Heart right ventricle (tissue), 16 donors: ENCODE measurements around the gene OR1K1. TPM values are rescaled to one million over a fixed set of nuclear protein-coding genes. Genes with fewer than 3 reads are reported as not detected.

Source experiments
- ATAC-seq, 8 donors: fragments of 200-7000 bp; cut with Tn5 transposase; one replicate each; pipeline ENCODE4 v1.9.1; 2020; ENCODE audit warnings: mild to moderate bottlenecking in 8 of 8, moderate library complexity in 8 of 8, moderate number of reproducible peaks in 1 of 8
- DNase-seq, 2 donors: peaks; one replicate each; pipeline ENCODE4 v3.0.0-alpha.2; 2020
- H3K27ac ChIP-seq, 10 donors: fragments of 200-600 bp; sonication (generic) in 2 of 10; one replicate each; pipeline versions ENCODE4 v1.5.0 to v1.8.0; 2020 to 2022; ENCODE audit warnings: mild to moderate bottlenecking in 3 of 10
- H3K27me3 ChIP-seq, 7 donors: fragments of 200-600 bp; one replicate each; pipeline ENCODE4 v1.8.0; 2021 to 2022; ENCODE audit warnings: mild to moderate bottlenecking in 2 of 7
- H3K36me3 ChIP-seq, 9 donors: fragments of 200-600 bp; sonication (generic) in 1 of 9; one replicate each; pipeline versions ENCODE4 v1.5.0 to v1.8.0; 2020 to 2022; ENCODE audit warnings: mild to moderate bottlenecking in 2 of 9
- H3K4me1 ChIP-seq, 9 donors: fragments of 200-600 bp; sonication (generic) in 1 of 9; one replicate each; pipeline versions ENCODE4 v1.5.0 to v1.8.0; 2020 to 2022; ENCODE audit warnings: mild to moderate bottlenecking in 4 of 9
- H3K4me3 ChIP-seq, 10 donors: fragments of 200-600 bp; sonication (generic) in 2 of 10; one replicate each; pipeline versions ENCODE4 v1.5.0 to v1.8.0; 2020 to 2022; ENCODE audit warnings: mild to moderate bottlenecking in 7 of 10, moderate library complexity in 2 of 10
- H3K9me3 ChIP-seq, 11 donors: fragments of 200-600 bp in 10 of 11; sonication (generic) in 2 of 11; one replicate each; pipeline versions ENCODE4 v1.5.0 to v1.8.0; 2013 to 2022; ENCODE audit warnings: mild to moderate bottlenecking in 2 of 11, control low read depth in 1 of 11, moderate library complexity in 1 of 11
- WGBS, 2 donors: extraction: QIAGEN DNeasy Blood & Tissue Kit; methylation state at CpG; one replicate each; pipeline ENCODE4 v1.1.7; 2013; ENCODE audit warnings: inconsistent platforms in 1 of 2; 5-methylcytosine and 5-hydroxymethylcytosine counted together
- intact Hi-C, 10 donors: fragments of 100-400 bp; cut with DNase I; formaldehyde crosslinking; loops; one replicate each; pipeline versions ENCODE4 v1.11.1 to v1.14.2; 2022
- polyA plus RNA-seq, 2 donors: library from polyadenylated mRNA; stranded (reverse); fragments of 200-250 nt; gene quantifications; one replicate each; pipeline ENCODE4 v1.2.3, GENCODE V29; 2013
- total RNA-seq, 10 donors: library from RNA; stranded (reverse); fragmentation: NEBNext Ultra II Directional in 3 of 10; extraction: Animal tissue kit (Norgen Biotek cat#: 25700) in 3 of 10; gene quantifications; one replicate each; pipeline versions ENCODE4 v1.2.1 to v1.2.4, GENCODE V29; 2021 to 2023
- TF ChIP-seq, protein P1 (sequence below), 9 donors: fragments of 200-600 bp; sonication (generic) in 2 of 9; IDR thresholded peaks; one replicate each; pipeline versions ENCODE4 v1.5.0 to v1.8.0; 2021 to 2022; ENCODE audit warnings: antibody characterized with exemption in 9 of 9, mild to moderate bottlenecking in 5 of 9, moderate library complexity in 1 of 9
- donor health status: Arrhythmogenic right ventricular cardiomyopathy.
- donor health status: ischemic (EF 13 %, LVEDD 7.1; RV severe dilation, severe dysfunction).
- donor health status: healthy with polysubstance abuse.
- donor health status: DM: no; HTN: yes; CAD: no.
- donor health status: DM: no; HTN: no; CAD: no.
- donor health status: ischemic (EF 25% LVEDD 6.9; RV normal size, moderate dysfunction).
- donor health status: ischemic (EF 25% LVEDD 5.7; RV mildly dilated, moderate dysfunction).
- donor health status: healthy.
- donor health status: DM: yes; HTN: yes; CAD: no.
- donor health status: Ischemic cardiomyopathy.
- donor health status: ischemic (EF 35%, LVEDD 5.7; RV mildly dilated, moderate dysfunction).
- donor health status: nonischemic (EF 11% LVEDD 7.7; RV severe dilation, severe dysfunction).
- donor health status: DM: yes; HTN: yes; CAD: no.
- donor health status: PGD.
- donor health status: ischemic (EF 29% LVEDD 5.4; RV normal size, mild dysfunction).
- donor health status: nonischemic (EF 23%, LVEDD 6.1; RV moderate dilation, normal function).

OR1K1 gene
- total and polyA plus RNA-seq, 12 donors = not detected

GRCh38 chr9:122777052-122777451 is 22.9 kb upstream of the OR1K1 start:
- DNase-seq = no peak
- Histone ChIP-seq H3K27ac (no peak overlapping the region), H3K4me1 (no peaks in the 10 kb centered on the region), H3K9me3 (peaks cover 0 to 21% (median 5%) of the 10 kb centered on the region in 11 donors), H3K27me3 (no peaks in the 10 kb centered on the region), H3K4me3 (no peak overlapping the region), H3K36me3 (no peaks in the 10 kb centered on the region)
- intact Hi-C loops = no loop called here
- ATAC-seq = no peak
- 85 to 86% methylated on average over 8 of the region's 8 CpGs for WGBS, 2 donors
- TF ChIP-seq, protein P1, sequence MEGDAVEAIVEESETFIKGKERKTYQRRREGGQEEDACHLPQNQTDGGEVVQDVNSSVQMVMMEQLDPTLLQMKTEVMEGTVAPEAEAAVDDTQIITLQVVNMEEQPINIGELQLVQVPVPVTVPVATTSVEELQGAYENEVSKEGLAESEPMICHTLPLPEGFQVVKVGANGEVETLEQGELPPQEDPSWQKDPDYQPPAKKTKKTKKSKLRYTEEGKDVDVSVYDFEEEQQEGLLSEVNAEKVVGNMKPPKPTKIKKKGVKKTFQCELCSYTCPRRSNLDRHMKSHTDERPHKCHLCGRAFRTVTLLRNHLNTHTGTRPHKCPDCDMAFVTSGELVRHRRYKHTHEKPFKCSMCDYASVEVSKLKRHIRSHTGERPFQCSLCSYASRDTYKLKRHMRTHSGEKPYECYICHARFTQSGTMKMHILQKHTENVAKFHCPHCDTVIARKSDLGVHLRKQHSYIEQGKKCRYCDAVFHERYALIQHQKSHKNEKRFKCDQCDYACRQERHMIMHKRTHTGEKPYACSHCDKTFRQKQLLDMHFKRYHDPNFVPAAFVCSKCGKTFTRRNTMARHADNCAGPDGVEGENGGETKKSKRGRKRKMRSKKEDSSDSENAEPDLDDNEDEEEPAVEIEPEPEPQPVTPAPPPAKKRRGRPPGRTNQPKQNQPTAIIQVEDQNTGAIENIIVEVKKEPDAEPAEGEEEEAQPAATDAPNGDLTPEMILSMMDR (IDR thresholded peaks at IDR 0.05) = no peak

DNA sequence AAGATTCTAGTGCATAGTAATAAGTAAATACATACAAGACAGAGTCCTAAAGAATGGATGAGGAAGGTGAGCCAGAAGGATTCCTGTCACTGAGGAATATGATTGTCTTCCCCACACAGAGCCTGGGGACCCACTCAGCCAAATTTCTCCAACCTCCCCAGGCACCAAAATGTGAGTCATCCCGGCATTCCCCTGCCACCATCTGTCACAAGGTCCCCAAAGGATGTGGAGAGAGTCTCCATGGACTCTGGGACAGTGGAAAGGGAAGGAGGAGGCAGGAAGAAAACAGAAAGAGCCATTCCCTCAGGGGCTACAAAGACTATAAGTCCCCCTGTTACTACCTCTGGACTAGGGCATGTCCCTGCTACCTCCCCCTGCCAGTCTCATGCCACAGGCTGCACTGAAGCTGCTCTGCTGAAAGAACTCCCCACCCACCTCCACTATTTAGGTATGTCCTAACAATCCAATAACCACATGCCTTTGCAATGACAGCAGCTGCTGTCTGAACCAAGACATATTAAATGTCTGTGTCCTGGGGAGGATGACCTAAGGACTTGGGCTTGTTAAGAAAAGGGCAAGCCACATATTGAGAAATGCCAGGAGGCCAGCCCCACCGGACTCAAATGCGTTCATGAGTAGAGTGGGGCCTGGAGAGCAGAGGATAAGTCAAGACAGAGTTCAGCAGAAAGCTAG is 21.8 kb upstream of the OR1K1 start:
- no peak for ATAC-seq
- DNase-seq = no peak

GRCh38 chr9:122779181-122779580 is 20.7 kb upstream of the OR1K1 start:
- WGBS, 2 donors = 78 to 82% methylated on average over 3 of the region's 3 CpGs
- H3K9me3 ChIP-seq = peaks cover 0 to 2% (median 0%) of the 10 kb centered on the region in 11 donors
- TF ChIP-seq, protein P1 (IDR thresholded peaks at IDR 0.05) = no peak
- H3K4me1 ChIP-seq = no peaks in the 10 kb centered on the region
- no peak for DNase-seq
- no peaks in the 10 kb centered on the region for H3K27me3 ChIP-seq
- intact Hi-C loops = no loop called here
- H3K4me3 ChIP-seq = no peak overlapping the region
- ATAC-seq = no peak
- H3K36me3 ChIP-seq = no peaks in the 10 kb centered on the region
- no peak overlapping the region for H3K27ac ChIP-seq

More for the DNA sequence above, 21.8 kb upstream of the OR1K1 start:
- Histone ChIP-seq H3K9me3 (peaks cover 0 to 13% (median under 1%) of the 10 kb centered on the region in 11 donors), H3K36me3 (no peaks in the 10 kb centered on the region), H3K27me3 (no peaks in the 10 kb centered on the region), H3K4me1 (no peaks in the 10 kb centered on the region), H3K27ac (no peak overlapping the region), H3K4me3 (no peak overlapping the region)
- TF ChIP-seq, protein P1 (IDR thresholded peaks at IDR 0.05) = no peak
- WGBS, 2 donors = 62 to 68% methylated on average over 3 of the region's 3 CpGs
- intact Hi-C loops = no loop called here

- no peak for DNase-seq
Observed at GRCh38 chr9:122780026-122780425, 19.9 kb upstream of the OR1K1 start.

More at GRCh38 chr9:122780026-122780425, 19.9 kb upstream of the OR1K1 start:
- Histone ChIP-seq H3K36me3 (no peaks in the 10 kb centered on the region), H3K4me3 (no peak overlapping the region), H3K4me1 (no peaks in the 10 kb centered on the region), H3K9me3 (no peaks in the 10 kb centered on the region), H3K27me3 (no peaks in the 10 kb centered on the region), H3K27ac (no peak overlapping the region)
- 64 to 68% methylated on average over 4 of the region's 4 CpGs for WGBS, 2 donors
- ATAC-seq = no peak
- intact Hi-C loops = no loop called here
- TF ChIP-seq, protein P1 (IDR thresholded peaks at IDR 0.05) = no peak
